MM.1S (cell line): ENCODE data around the gene CACNA1C.

Experiments
- CTCF ChIP-seq: fragments of 300-600 bp; sonication (generic); IDR thresholded peaks from 2 replicates; pipeline ENCODE4 v1.5.1; 2016; ENCODE audit warnings: antibody characterized with exemption, low read length, mixed read lengths
- EZH2 ChIP-seq: fragments of 300-600 bp; sonication (generic); optimal IDR thresholded peaks from 2 replicates; pipeline ENCODE3; 2017; ENCODE audit warnings: low read depth, mild to moderate bottlenecking, antibody characterized with exemption, low read length, mixed read lengths

DNA sequence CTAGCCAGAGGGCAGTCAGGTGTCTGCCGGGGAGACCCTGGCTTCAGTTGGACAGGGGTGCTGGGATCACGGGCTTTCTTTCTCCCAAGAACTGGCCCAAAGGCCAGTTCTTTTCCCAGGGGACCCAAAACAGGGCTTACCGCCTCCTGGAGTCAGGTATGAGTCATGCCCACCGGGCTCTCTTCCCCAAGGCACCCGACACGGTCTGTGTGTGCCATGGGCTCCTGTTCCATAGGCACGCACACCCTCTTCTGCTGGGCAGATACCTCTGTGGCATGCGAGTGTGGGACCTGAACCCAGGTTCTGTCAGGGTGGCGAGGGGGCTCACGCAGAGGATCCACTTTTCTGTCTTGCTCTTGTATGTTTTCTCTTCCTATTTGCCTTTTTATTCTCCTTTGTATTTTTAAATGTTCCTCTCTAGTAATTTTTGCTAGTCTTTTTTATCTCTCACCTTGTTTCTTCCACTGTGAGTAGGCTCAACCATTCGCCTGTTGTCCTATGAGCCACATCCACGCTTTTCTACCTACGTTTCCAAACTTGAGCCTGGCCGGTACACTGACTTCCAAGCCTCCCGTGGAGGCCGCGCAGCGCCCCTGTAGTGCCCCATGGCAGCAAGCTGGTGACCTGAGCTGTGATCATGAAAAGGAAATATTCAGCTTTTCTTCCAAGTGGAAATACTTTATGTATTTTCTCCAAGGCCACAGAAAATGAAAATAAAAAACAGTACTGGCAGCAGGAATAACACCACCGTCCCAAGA lies 362.2 kb downstream of the CACNA1C start:
- TF ChIP-seq CTCF (no peak), EZH2 (no peak)
